K562 (cell line): Measurements from ENCODE around the gene VPS13C. TPM values are rescaled to one million over a fixed set of nuclear protein-coding genes. Genes with fewer than 3 reads are reported as not detected.

ENCODE experiments used
- ATAC-seq: fragments of 200-7000 bp; cut with Tn5 transposase; 3 replicates; pipeline ENCODE4 v1.9.1; 2020; ENCODE audit warnings: moderate library complexity
- BruUV-seq: library from RNA; stranded (reverse); fragments of 400-500 nt; replicated peaks from 2 replicates; lab custom pipeline; 2021; lab: Mats Ljungman, UMichigan
- CTCF ChIA-PET: fragments of 300-600 bp; formaldehyde crosslinking; extraction: SDS; loops from one replicate; lab custom pipeline; 2021; ENCODE audit warnings: low intra/inter-chr PET ratio; lab: Yijun Ruan, JAX
- POLR2A ChIA-PET: fragments of 300-600, 350-650 bp; sonication (Branson Sonifier 250); formaldehyde crosslinking; extraction: SDS; loops from one replicate; lab custom pipeline; 2021; ENCODE audit warnings: antibody characterized with exemption, inconsistent platforms; lab: Yijun Ruan, JAX
- DNase-seq, 4 experiments: peaks; one replicate each; pipeline versions ENCODE4 v3.0.0 to v3.0.0-alpha.2; 2011 to 2018; ENCODE audit warnings: low spot score in 3 of 4, mixed read lengths in 3 of 4; ENCODE audit errors: extremely low read depth in 1 of 4
- FAIRE-seq: peaks from 2 replicates; lab custom pipeline; 2011; peaks lifted over from hg19 to GRCh38; lab: Jason Lieb, UNC
- H2AFZ ChIP-seq: 2 replicates; pipeline ENCODE4 v1.6.0; 2011; ENCODE audit warnings: low read depth, low read length, control low read depth, inconsistent platforms
- H3K27ac ChIP-seq: fragments of 200-600 bp; 3 replicates; pipeline ENCODE4 v1.8.0; 2011; ENCODE audit warnings: low read depth, mild to moderate bottlenecking, control low read depth, inconsistent platforms, low read length, moderate library complexity, mixed read lengths; ENCODE audit errors: extremely low read depth
- H3K27me3 ChIP-seq, 2 experiments: fragments of 300-600 bp in 1 of 2; 2 replicates in 1 of 2; 3 replicates in 1 of 2; pipeline versions ENCODE4 v1.6.0 to v1.8.0; 2011; ENCODE audit warnings: inconsistent platforms in 2 of 2, low read length in 2 of 2, mild to moderate bottlenecking in 1 of 2, mixed read lengths in 1 of 2, moderate library complexity in 1 of 2; ENCODE audit not compliant: control insufficient read depth in 2 of 2, insufficient read depth in 2 of 2
- H3K36me3 ChIP-seq: fragments of 300-600 bp; 3 replicates; pipeline ENCODE4 v1.8.0; 2011; ENCODE audit warnings: mild to moderate bottlenecking, low read length, inconsistent platforms; ENCODE audit not compliant: control insufficient read depth, insufficient read depth
- H3K4me1 ChIP-seq, 2 experiments: fragments of 200-600 bp in 1 of 2; replicated peaks in 1 of 2; 2 replicates in 1 of 2; 3 replicates in 1 of 2; pipeline versions ENCODE4 v1.5.1 to v1.8.0; 2011; ENCODE audit warnings: inconsistent platforms in 2 of 2, low read length in 2 of 2, mild to moderate bottlenecking in 1 of 2, mixed read lengths in 1 of 2, moderate library complexity in 1 of 2; ENCODE audit not compliant: control insufficient read depth in 2 of 2, insufficient read depth in 2 of 2
- H3K4me2 ChIP-seq: 2 replicates; pipeline ENCODE4 v1.6.1; 2011; ENCODE audit warnings: low read length, control low read depth, inconsistent platforms, mixed read lengths; ENCODE audit not compliant: insufficient read depth
- H3K4me3 ChIP-seq: fragments of 200-600 bp; sonication (generic), shearing (Covaris generic); 2 replicates; pipeline ENCODE4 v1.5.1; 2016; ENCODE audit warnings: control low read depth, inconsistent platforms
- H3K79me2 ChIP-seq: fragments of 200-600 bp; 3 replicates; pipeline ENCODE4 v1.8.0; 2011; ENCODE audit warnings: low read length, inconsistent platforms; ENCODE audit not compliant: control insufficient read depth, insufficient read depth
- H3K9ac ChIP-seq, 2 experiments: 2 replicates each; pipeline versions ENCODE4 v1.6.0 to v1.6.1; 2011; ENCODE audit warnings: low read depth in 2 of 2, low read length in 2 of 2, control low read depth in 1 of 2, inconsistent platforms in 1 of 2, mild to moderate bottlenecking in 1 of 2, mixed read lengths in 1 of 2; ENCODE audit not compliant: insufficient read depth in 1 of 2
- H3K9me1 ChIP-seq: one replicate; pipeline ENCODE4 v1.6.0; 2011; ENCODE audit warnings: inconsistent platforms, mild to moderate bottlenecking, low read length, moderate library complexity; ENCODE audit not compliant: control insufficient read depth, insufficient read depth
- H3K9me3 ChIP-seq: replicated peaks from 2 replicates; pipeline ENCODE4 v1.5.1; 2011; ENCODE audit warnings: low read depth, low read length, inconsistent platforms; ENCODE audit not compliant: control insufficient read depth, insufficient read depth
- H4K20me1 ChIP-seq: replicated peaks from 2 replicates; pipeline ENCODE4 v1.6.1; 2011; ENCODE audit warnings: low read length, inconsistent platforms, mixed read lengths; ENCODE audit not compliant: control insufficient read depth, insufficient read depth
- BACH1 ChIP-seq: fragments of 200-800 bp; sonication (Bioruptor generic); IDR thresholded peaks from 2 replicates; pipeline ENCODE4 v1.6.1; 2016; ENCODE audit warnings: missing genetic modification characterization, missing compliant biosample characterization
- CEBPB ChIP-seq: fragments of 450-650 bp; IDR thresholded peaks from 2 replicates; pipeline ENCODE4 v1.6.1; 2016; ENCODE audit warnings: missing genetic modification characterization, missing compliant biosample characterization
- COPS2 ChIP-seq: fragments of 450-650 bp; conservative IDR thresholded peaks from 2 replicates; pipeline ENCODE4 v1.6.1; 2016; ENCODE audit warnings: mild to moderate bottlenecking, moderate library complexity
- DIDO1 ChIP-seq: fragments of 450-650 bp; IDR thresholded peaks from 2 replicates; pipeline ENCODE4 v1.6.1; 2016; ENCODE audit warnings: low read depth, missing biosample characterization, missing genetic modification characterization
- HNRNPK ChIP-seq: fragments of 200-400 bp; formaldehyde crosslinking; IDR thresholded peaks from one replicate; pipeline ENCODE4 v1.6.1; 2018; ENCODE audit warnings: mild to moderate bottlenecking, low read depth, low read length; ENCODE audit not compliant: poor library complexity, severe bottlenecking
- MAFG ChIP-seq: fragments of 450-650 bp; conservative IDR thresholded peaks from 2 replicates; pipeline ENCODE4 v1.6.1; 2016; ENCODE audit warnings: missing genetic modification characterization, missing compliant biosample characterization
- MCM7 ChIP-seq, 2 experiments: fragments of 450-650 bp; IDR thresholded peaks; 2 replicates each; pipeline ENCODE4 v1.6.1; 2016 to 2018
- MTA3 ChIP-seq: fragments of 450-650 bp; formaldehyde crosslinking; IDR thresholded peaks from 2 replicates; pipeline ENCODE4 v1.6.1; 2017; ENCODE audit warnings: mild to moderate bottlenecking, borderline replicate concordance
- SMC3 ChIP-seq: conservative IDR thresholded peaks from 2 replicates; pipeline ENCODE4 v1.6.1; 2011; ENCODE audit warnings: low read depth, low read length, improper control_type of control experiment; ENCODE audit not compliant: insufficient read depth
- TBP ChIP-seq: optimal IDR thresholded peaks from 2 replicates; pipeline ENCODE3; 2011; ENCODE audit warnings: low read depth, low read length, improper control_type of control experiment
- TCFL5 ChIP-seq: fragments of 250-450 bp; sonication (Bioruptor Pico); conservative IDR thresholded peaks from 2 replicates; pipeline ENCODE4 v1.6.1; 2021; ENCODE audit warnings: mild to moderate bottlenecking, moderate library complexity, matching md5 sums
- TSC22D4 ChIP-seq: fragments of 450-650 bp; IDR thresholded peaks from 2 replicates; pipeline ENCODE4 v1.6.1; 2016; ENCODE audit warnings: missing genetic modification characterization, missing biosample characterization, control low read depth
- ZBTB9 ChIP-seq: fragments of 450-650 bp; formaldehyde crosslinking; IDR thresholded peaks from 2 replicates; pipeline ENCODE4 v1.4.0; 2020; ENCODE audit warnings: mild to moderate bottlenecking, moderate library complexity
- ZNF184 ChIP-seq: sonication (generic); formaldehyde crosslinking; IDR thresholded peaks from 2 replicates; pipeline ENCODE4 v1.5.0; 2020; ENCODE audit warnings: missing genetic modification reagents
- ZNF253 ChIP-seq: fragments of 250-450 bp; sonication (Bioruptor Pico); conservative IDR thresholded peaks from 2 replicates; pipeline ENCODE4 v1.6.1; 2021; ENCODE audit warnings: mild to moderate bottlenecking
- ZSCAN32 ChIP-seq: fragments of 450-650 bp; formaldehyde crosslinking; IDR thresholded peaks from 2 replicates; pipeline ENCODE4 v1.4.0; 2020; ENCODE audit warnings: mild to moderate bottlenecking, moderate library complexity
- WGBS: fragments of 100-300 bp; shearing (Covaris generic); methylation state at CpG from one replicate; pipeline ENCODE4 v1.1.6; 2016; ENCODE audit warnings: low coverage, mixed read lengths; ENCODE audit not compliant: insufficient coverage; ENCODE audit errors: missing lambda C conversion rate; 5-methylcytosine and 5-hydroxymethylcytosine counted together
- in situ Hi-C: fragments of 300-500 bp; cut with MboI; formaldehyde crosslinking; loops from 4 replicates; pipeline ENCODE4 v1.15.0; 2018; ENCODE audit warnings: inconsistent platforms, mixed read lengths
- intact Hi-C: fragments of 100-400 bp; cut with micrococcal nuclease; formaldehyde crosslinking; loops from 2 replicates; pipeline ENCODE4 v1.14.2; 2022
- polyA plus RNA-seq, 8 experiments: library from polyadenylated mRNA; depleted of rRNA in 4 of 8; stranded (reverse) in 5 of 8; unstranded in 3 of 8; fragments of >200 nt; fragmentation: Nextera tagmentation in 2 of 8; fragmentation: Illumina TruSeq in 1 of 8; extraction: Ambion mirVana in 2 of 8; extraction: Trizol in 1 of 8; gene quantifications; 2 replicates each; pipeline versions ENCODE4 v1.2.1 to v1.2.3, GENCODE V29; 2011 to 2014; ENCODE audit warnings: inconsistent platforms in 1 of 8, missing spikeins in 1 of 8
- total RNA-seq, 7 experiments: library from RNA; depleted of rRNA in 6 of 7; stranded (reverse); fragments of >200 nt in 6 of 7; fragmentation: Illumina TruSeq in 2 of 7; extraction: Trizol in 2 of 7; gene quantifications; 2 replicates each; pipeline versions ENCODE4 v1.2.1 to v1.2.3, GENCODE V29; 2011 to 2021; ENCODE audit warnings: low replicate concordance in 1 of 7
- TF ChIP-seq, protein P1 (sequence below): sonication (generic); formaldehyde crosslinking; IDR thresholded peaks from 2 replicates; pipeline ENCODE4 v1.9.0; 2022; ENCODE audit warnings: mild to moderate bottlenecking, missing genetic modification reagents
- TF ChIP-seq, protein P2 (sequence below): fragments of 450-650 bp; formaldehyde crosslinking; IDR thresholded peaks from 2 replicates; pipeline ENCODE4 v1.4.0; 2020; ENCODE audit warnings: mild to moderate bottlenecking, moderate library complexity

Gene VPS13C
- total and polyA plus RNA-seq, 9 of the 15 experiments (the other 6 are each of a cell fraction or from before 2014, with no cell fraction given): 5.2 to 32.3 (median 15.7) TPM

DNA sequence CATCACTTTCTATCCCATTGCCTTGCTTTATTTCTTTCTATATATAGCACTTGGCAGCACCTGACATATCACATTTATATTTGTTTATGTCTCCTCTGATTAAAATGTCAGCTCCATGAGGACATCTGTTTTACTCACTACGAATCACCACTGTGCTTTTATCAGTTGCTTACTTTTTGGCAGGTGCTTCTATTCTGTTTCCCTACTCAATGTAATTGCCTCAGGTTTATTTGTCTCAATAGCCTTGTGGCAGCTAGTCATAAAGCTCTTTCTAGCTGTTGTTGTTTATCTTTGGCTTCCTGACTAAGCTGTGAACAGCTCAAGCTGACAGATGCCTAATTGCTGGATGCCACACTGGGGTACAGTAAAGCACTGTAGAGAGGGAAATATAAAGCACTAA, 85.5 kb downstream of the VPS13C start:
- ChIA-PET POLR2A (no interaction called here), CTCF (no interaction called here)
- H3K36me3 ChIP-seq: peaks cover 46% of the 10 kb centered on the region; the same call in 2 of the 3 replicates
- no peaks in the 10 kb centered on the region for H3K4me1 ChIP-seq
- H3K4me3 ChIP-seq: no peak overlapping the region
- DNase-seq (no peak), FAIRE-seq (peak; percentile 56), ATAC-seq (no peak)
- TF ChIP-seq, protein P1, sequence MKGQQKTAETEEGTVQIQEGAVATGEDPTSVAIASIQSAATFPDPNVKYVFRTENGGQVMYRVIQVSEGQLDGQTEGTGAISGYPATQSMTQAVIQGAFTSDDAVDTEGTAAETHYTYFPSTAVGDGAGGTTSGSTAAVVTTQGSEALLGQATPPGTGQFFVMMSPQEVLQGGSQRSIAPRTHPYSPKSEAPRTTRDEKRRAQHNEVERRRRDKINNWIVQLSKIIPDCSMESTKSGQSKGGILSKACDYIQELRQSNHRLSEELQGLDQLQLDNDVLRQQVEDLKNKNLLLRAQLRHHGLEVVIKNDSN (CRISPR knock-in tag): no peak
- TF ChIP-seq, protein P2, sequence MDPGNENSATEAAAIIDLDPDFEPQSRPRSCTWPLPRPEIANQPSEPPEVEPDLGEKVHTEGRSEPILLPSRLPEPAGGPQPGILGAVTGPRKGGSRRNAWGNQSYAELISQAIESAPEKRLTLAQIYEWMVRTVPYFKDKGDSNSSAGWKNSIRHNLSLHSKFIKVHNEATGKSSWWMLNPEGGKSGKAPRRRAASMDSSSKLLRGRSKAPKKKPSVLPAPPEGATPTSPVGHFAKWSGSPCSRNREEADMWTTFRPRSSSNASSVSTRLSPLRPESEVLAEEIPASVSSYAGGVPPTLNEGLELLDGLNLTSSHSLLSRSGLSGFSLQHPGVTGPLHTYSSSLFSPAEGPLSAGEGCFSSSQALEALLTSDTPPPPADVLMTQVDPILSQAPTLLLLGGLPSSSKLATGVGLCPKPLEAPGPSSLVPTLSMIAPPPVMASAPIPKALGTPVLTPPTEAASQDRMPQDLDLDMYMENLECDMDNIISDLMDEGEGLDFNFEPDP: no peak
- TF ChIP-seq COPS2: no peak
- TF ChIP-seq HNRNPK: no peak
- no peak for TF ChIP-seq CEBPB
- no peak for TF ChIP-seq ZNF184 (CRISPR knock-in tag)
- no peak for TF ChIP-seq SMC3
- no peak for TF ChIP-seq ZSCAN32 (CRISPR knock-in tag)
- no peak for TF ChIP-seq BACH1 (tag)
- TF ChIP-seq TCFL5 (CRISPR knock-in tag): no peak
- no peak for TF ChIP-seq TSC22D4 (tag)
- no peak for TF ChIP-seq ZNF253
- no peak for TF ChIP-seq MAFG (tag)
- TF ChIP-seq DIDO1 (tag): no peak
- TF ChIP-seq ZBTB9 (CRISPR knock-in tag): no peak
- TF ChIP-seq MTA3: no peak
- TF ChIP-seq TBP: no peak
- TF ChIP-seq MCM7 (IDR thresholded peaks at IDR 0.05): no peak
- H3K9me1 ChIP-seq: no peaks in the 10 kb centered on the region
- H3K27ac ChIP-seq: no peak overlapping the region
- H3K9me3 ChIP-seq: no peaks in the 10 kb centered on the region
- in situ Hi-C loops (no loop called here), intact Hi-C loops (no loop called here)
- 69% methylated on average over 1 of the region's 1 CpG for WGBS
- H4K20me1 ChIP-seq: no peaks in the 10 kb centered on the region
- BruUV-seq: no TSS peak
- H3K79me2 ChIP-seq: no peaks in the 10 kb centered on the region
- no peak overlapping the region for H3K4me2 ChIP-seq
- H3K9ac ChIP-seq: no peak overlapping the region
- H2AFZ ChIP-seq: no peak overlapping the region
- no peaks in the 10 kb centered on the region for H3K27me3 ChIP-seq
